ENCODE data around the gene ABCA6. TPM values are rescaled to one million over a fixed set of nuclear protein-coding genes. Genes with fewer than 3 reads are reported as not detected.
"Not testable (repeated sequence)": the region's sequence is repeated elsewhere in the genome, so short reads cannot be mapped to it uniquely, and the experiment has no call there.

ABCA6 gene
- total and polyA plus RNA-seq, 4 donors = 1.9 to 132 (median 8.7) TPM

GRCh38 chr17:69170377-69170776 is 28.7 kb upstream of the ABCA6 start:
- Histone ChIP-seq H3K4me3 (no peak overlapping the region), H3K36me3 (ENCODE audit: control insufficient read depth in 4 of 4, insufficient read depth in 4 of 4, low read length in 4 of 4) (no peaks in the 10 kb centered on the region), H3K4me1 (ENCODE audit: control insufficient read depth in 5 of 5, insufficient read depth in 5 of 5, low read length in 5 of 5) (peaks cover 0 to 6% (median 0%) of the 10 kb centered on the region in 5 donors), H3K27ac (ENCODE audit: low read depth in 1 of 2, low read length in 1 of 2) (no peak overlapping the region), H3K9ac (ENCODE audit: insufficient read depth in 1 of 2, low read length in 2 of 2) (no peak overlapping the region), H3K9me3 (ENCODE audit: control insufficient read depth in 4 of 4, insufficient read depth in 3 of 4, low read length in 3 of 4) (no peaks in the 10 kb centered on the region), H3K27me3 (ENCODE audit: control insufficient read depth in 3 of 3, insufficient read depth in 3 of 3, low read length in 2 of 3) (no peaks in the 10 kb centered on the region)
- DNase-seq (peak in 1 of 3 donors; percentile 21), ATAC-seq (ENCODE audit: insufficient read depth, low FRiP score) (no peak)
- TF ChIP-seq, protein P1, sequence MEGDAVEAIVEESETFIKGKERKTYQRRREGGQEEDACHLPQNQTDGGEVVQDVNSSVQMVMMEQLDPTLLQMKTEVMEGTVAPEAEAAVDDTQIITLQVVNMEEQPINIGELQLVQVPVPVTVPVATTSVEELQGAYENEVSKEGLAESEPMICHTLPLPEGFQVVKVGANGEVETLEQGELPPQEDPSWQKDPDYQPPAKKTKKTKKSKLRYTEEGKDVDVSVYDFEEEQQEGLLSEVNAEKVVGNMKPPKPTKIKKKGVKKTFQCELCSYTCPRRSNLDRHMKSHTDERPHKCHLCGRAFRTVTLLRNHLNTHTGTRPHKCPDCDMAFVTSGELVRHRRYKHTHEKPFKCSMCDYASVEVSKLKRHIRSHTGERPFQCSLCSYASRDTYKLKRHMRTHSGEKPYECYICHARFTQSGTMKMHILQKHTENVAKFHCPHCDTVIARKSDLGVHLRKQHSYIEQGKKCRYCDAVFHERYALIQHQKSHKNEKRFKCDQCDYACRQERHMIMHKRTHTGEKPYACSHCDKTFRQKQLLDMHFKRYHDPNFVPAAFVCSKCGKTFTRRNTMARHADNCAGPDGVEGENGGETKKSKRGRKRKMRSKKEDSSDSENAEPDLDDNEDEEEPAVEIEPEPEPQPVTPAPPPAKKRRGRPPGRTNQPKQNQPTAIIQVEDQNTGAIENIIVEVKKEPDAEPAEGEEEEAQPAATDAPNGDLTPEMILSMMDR (IDR thresholded peaks at IDR 0.05; ENCODE audit: control extremely low read depth, extremely low read depth) = no peak

DNA sequence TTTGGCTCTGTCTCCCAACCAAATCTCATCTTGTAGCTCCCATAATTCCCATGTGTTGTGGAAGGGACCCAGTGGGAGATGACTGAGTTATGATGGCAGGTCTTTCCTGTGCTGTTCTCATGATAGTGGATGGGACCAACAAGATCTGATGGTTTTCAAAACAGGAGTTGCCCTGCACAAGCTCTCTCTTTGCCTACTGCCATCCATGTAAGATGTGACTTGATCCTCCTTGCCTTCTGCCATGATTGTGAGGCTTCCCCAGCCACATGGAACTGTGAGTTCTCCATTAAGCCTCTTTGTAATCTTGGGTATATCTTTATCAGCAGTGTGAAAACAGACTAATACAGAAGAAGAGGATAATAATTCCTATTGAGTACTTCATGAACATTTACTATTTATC is 26.9 kb upstream of the ABCA6 start:
- not testable (repeated sequence) for H3K36me3 ChIP-seq (ENCODE audit: control insufficient read depth in 4 of 4, insufficient read depth in 4 of 4, low read length in 4 of 4); H3K27me3 ChIP-seq (ENCODE audit: control insufficient read depth in 3 of 3, insufficient read depth in 3 of 3, low read length in 2 of 3); H3K4me1 ChIP-seq (ENCODE audit: control insufficient read depth in 5 of 5, insufficient read depth in 5 of 5, low read length in 5 of 5); ATAC-seq (ENCODE audit: insufficient read depth, low FRiP score); H3K4me3 ChIP-seq; DNase-seq; H3K9ac ChIP-seq (ENCODE audit: insufficient read depth in 1 of 2, low read length in 2 of 2); H3K9me3 ChIP-seq (ENCODE audit: control insufficient read depth in 4 of 4, insufficient read depth in 3 of 4, low read length in 3 of 4); H3K27ac ChIP-seq (ENCODE audit: low read depth in 1 of 2, low read length in 1 of 2)

GRCh38 chr17:69166957-69167356 is 25.3 kb upstream of the ABCA6 start:
- Histone ChIP-seq H3K27me3 (ENCODE audit: control insufficient read depth in 3 of 3, insufficient read depth in 3 of 3, low read length in 2 of 3) (no peaks in the 10 kb centered on the region), H3K9me3 (ENCODE audit: control insufficient read depth in 4 of 4, insufficient read depth in 3 of 4, low read length in 3 of 4) (no peaks in the 10 kb centered on the region), H3K4me3 (no peak overlapping the region), H3K4me1 (ENCODE audit: control insufficient read depth in 5 of 5, insufficient read depth in 5 of 5, low read length in 5 of 5) (peaks cover 0 to 6% (median 0%) of the 10 kb centered on the region in 5 donors), H3K27ac (ENCODE audit: low read depth in 1 of 2, low read length in 1 of 2) (no peak overlapping the region), H3K36me3 (ENCODE audit: control insufficient read depth in 4 of 4, insufficient read depth in 4 of 4, low read length in 4 of 4) (no peaks in the 10 kb centered on the region), H3K9ac (ENCODE audit: insufficient read depth in 1 of 2, low read length in 2 of 2) (no peak overlapping the region)
- TF ChIP-seq, protein P1 (IDR thresholded peaks at IDR 0.05; ENCODE audit: control extremely low read depth, extremely low read depth) = no peak
- 93 to 96% methylated on average over 2 of the region's 2 CpGs for WGBS, 2 donors
- no peak for DNase-seq
- ATAC-seq (ENCODE audit: insufficient read depth, low FRiP score) = no peak

DNA sequence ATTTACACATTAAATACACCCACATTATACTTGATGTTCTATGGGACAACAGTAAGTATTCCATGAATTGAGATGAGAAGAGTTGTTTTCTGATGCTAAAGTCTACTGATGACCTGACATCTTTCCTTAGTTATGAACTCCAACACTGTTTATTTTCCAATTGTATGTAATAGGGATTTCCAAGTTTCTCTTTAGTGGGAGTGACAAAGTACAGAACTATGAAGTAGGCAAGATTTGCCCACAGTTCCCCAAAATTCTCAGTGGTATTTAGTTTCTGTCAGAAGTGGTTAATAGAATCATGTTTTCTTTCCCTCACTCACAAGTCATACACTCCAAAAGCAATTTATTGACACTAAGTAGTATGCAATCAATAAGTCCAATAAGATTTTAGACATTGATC is 22.5 kb upstream of the ABCA6 start:
- ATAC-seq (ENCODE audit: insufficient read depth, low FRiP score) = no peak
- no peak overlapping the region for H3K4me3 ChIP-seq
- H3K4me1 ChIP-seq (ENCODE audit: control insufficient read depth in 5 of 5, insufficient read depth in 5 of 5, low read length in 5 of 5) = peaks cover 0 to 6% (median 0%) of the 10 kb centered on the region in 5 donors
- no peaks in the 10 kb centered on the region for H3K9me3 ChIP-seq (ENCODE audit: control insufficient read depth in 4 of 4, insufficient read depth in 3 of 4, low read length in 3 of 4)
- no peaks in the 10 kb centered on the region for H3K36me3 ChIP-seq (ENCODE audit: control insufficient read depth in 4 of 4, insufficient read depth in 4 of 4, low read length in 4 of 4)
- H3K27ac ChIP-seq (ENCODE audit: low read depth in 1 of 2, low read length in 1 of 2) = no peak overlapping the region
- no peak for DNase-seq
- no peaks in the 10 kb centered on the region for H3K27me3 ChIP-seq (ENCODE audit: control insufficient read depth in 3 of 3, insufficient read depth in 3 of 3, low read length in 2 of 3)
- H3K9ac ChIP-seq (ENCODE audit: insufficient read depth in 1 of 2, low read length in 2 of 2) = no peak overlapping the region
- TF ChIP-seq, protein P1 (IDR thresholded peaks at IDR 0.05; ENCODE audit: control extremely low read depth, extremely low read depth) = no peak

Measured in lung (tissue), 12 donors.